Gastroesophageal sphincter (tissue), 4 donors: ENCODE measurements around the gene CLGN. TPM values are rescaled to one million over a fixed set of nuclear protein-coding genes. Genes with fewer than 3 reads are reported as not detected.

Experiments used
- ATAC-seq: fragments of 150-250 bp; one replicate; pipeline ENCODE4 v1.9.1; 2016; ENCODE audit warnings: mild to moderate bottlenecking, moderate library complexity
- H3K27ac ChIP-seq, 4 donors: fragments of 200-600 bp; sonication (generic) in 3 of 4; 1 replicate in 3 of 4; 2 replicates in 1 of 4; pipeline ENCODE4 v1.5.1; 2016 to 2019
- H3K27me3 ChIP-seq: fragments of 200-600 bp; sonication (generic); one replicate; pipeline ENCODE4 v1.5.1; 2019
- H3K36me3 ChIP-seq, 2 donors: fragments of 200-600 bp; sonication (generic); one replicate each; pipeline ENCODE4 v1.5.1; 2019; ENCODE audit warnings: control low read depth in 1 of 2
- H3K4me1 ChIP-seq, 3 donors: fragments of 200-600 bp; sonication (generic); 1 replicate in 2 of 3; 2 replicates in 1 of 3; pipeline ENCODE4 v1.5.1; 2016 to 2019; ENCODE audit warnings: control low read depth in 2 of 3
- H3K4me3 ChIP-seq, 2 donors: fragments of 200-600 bp; sonication (generic); one replicate each; pipeline ENCODE4 v1.5.1; 2019; ENCODE audit warnings: mild to moderate bottlenecking in 1 of 2, moderate library complexity in 1 of 2
- H3K9me3 ChIP-seq, 3 donors: fragments of 200-600 bp; sonication (generic); one replicate each; pipeline ENCODE4 v1.5.1; 2017 to 2019; ENCODE audit warnings: control low read depth in 2 of 3
- CTCF ChIP-seq, 4 experiments: fragments of 200-600 bp in 2 of 4; fragments of 450-650 bp in 2 of 4; sonication (generic) in 1 of 4; IDR thresholded peaks; one replicate each; pipeline ENCODE4 v1.5.1; 2017 to 2019; ENCODE audit warnings: antibody characterized with exemption in 4 of 4, mild to moderate bottlenecking in 2 of 4, moderate library complexity in 2 of 4
- EP300 ChIP-seq: sonication (generic); formaldehyde crosslinking; IDR thresholded peaks from one replicate; pipeline ENCODE4 v1.6.1; 2017; ENCODE audit warnings: antibody characterized with exemption, mild to moderate bottlenecking
- POLR2A ChIP-seq, 2 donors: fragments of 450-650 bp; IDR thresholded peaks; one replicate each; pipeline ENCODE4 v1.6.1; 2017; ENCODE audit warnings: antibody characterized with exemption in 2 of 2, mild to moderate bottlenecking in 2 of 2, moderate library complexity in 1 of 2
- POLR2AphosphoS5 ChIP-seq: sonication (generic); formaldehyde crosslinking; IDR thresholded peaks from one replicate; pipeline ENCODE4 v1.6.1; 2017; ENCODE audit warnings: antibody characterized with exemption
- WGBS, 2 donors: methylation state at CpG; one replicate each; pipeline ENCODE4 v1.1.5; 2018; ENCODE audit warnings: low coverage in 1 of 2; 5-methylcytosine and 5-hydroxymethylcytosine counted together
- total RNA-seq, 4 donors: library from RNA; depleted of rRNA; stranded (reverse); fragments of >200 nt; gene quantifications; one replicate each; pipeline ENCODE4 v1.1.0, GENCODE V29; 2016

Gene CLGN
- total RNA-seq, 4 donors from 2014 or later: 2.9 to 4.4 (median 3.9) TPM

GRCh38 chr4:140351093-140352075, 76.1 kb downstream of the CLGN start:
- no peak overlapping the region for H3K4me3 ChIP-seq
- H3K36me3 ChIP-seq: no peaks in the 10 kb centered on the region
- no peaks in the 10 kb centered on the region for H3K9me3 ChIP-seq
- ATAC-seq: no peak
- no peaks in the 10 kb centered on the region for H3K4me1 ChIP-seq
- WGBS, 2 donors: 82 to 87% methylated on average over 20 of the region's 28 CpGs
- H3K27ac ChIP-seq: no peak overlapping the region
- no peaks in the 10 kb centered on the region for H3K27me3 ChIP-seq
- no peak for TF ChIP-seq POLR2A (IDR thresholded peaks at IDR 0.05)
- TF ChIP-seq CTCF (IDR thresholded peaks at IDR 0.05): no peak
- no peak for TF ChIP-seq POLR2AphosphoS5
- no peak for TF ChIP-seq EP300

DNA sequence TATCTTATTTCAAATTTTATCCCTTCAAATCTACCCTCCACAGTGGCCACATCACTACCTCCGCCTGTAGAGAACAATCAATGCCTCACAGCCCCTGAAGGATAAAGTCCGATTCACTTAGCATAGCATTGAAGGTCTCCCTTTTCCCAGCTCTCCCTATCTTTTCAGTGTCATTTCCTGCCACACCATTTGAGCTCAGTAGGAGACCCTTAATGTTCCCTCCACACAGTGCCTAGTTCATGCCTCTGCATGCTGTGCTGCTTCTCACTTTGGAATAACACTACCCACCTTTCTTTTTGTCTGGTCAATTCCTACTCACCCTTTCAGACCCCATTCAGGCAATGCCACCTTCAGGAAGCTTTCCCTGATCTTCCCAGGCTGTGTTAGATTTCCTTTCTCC, 77.6 kb downstream of the CLGN start:
- 78 to 88% methylated on average over 2 of the region's 2 CpGs for WGBS, 2 donors
- H3K27me3 ChIP-seq: no peaks in the 10 kb centered on the region
- TF ChIP-seq CTCF (IDR thresholded peaks at IDR 0.05) (no peak), POLR2A (IDR thresholded peaks at IDR 0.05) (no peak), POLR2AphosphoS5 (no peak), EP300 (no peak)

DNA sequence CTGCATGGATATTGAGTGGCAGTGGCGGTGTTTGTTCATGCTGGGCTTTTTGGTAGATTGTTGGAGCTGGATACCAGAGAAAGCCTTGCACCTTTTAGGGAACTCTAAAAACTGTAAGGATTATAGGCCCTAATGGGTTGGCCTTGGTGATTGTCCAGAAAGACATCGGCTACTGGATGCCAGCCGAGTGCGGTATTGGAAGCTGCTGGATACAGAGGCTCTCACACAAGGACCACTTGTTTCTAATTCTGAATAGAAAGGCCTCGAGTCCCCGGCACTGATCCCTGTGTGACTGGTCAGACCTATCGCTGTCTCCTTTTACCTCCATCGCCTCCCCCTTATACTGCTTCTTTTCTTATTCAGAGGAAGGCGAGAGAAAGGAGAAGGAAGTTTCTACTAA, 81.3 kb downstream of the CLGN start:
- Histone ChIP-seq H3K27me3 (no peaks in the 10 kb centered on the region), H3K27ac (no peak overlapping the region), H3K9me3 (no peaks in the 10 kb centered on the region), H3K4me3 (no peak overlapping the region), H3K36me3 (no peaks in the 10 kb centered on the region), H3K4me1 (peaks cover 0 to 6% (median 0%) of the 10 kb centered on the region in 3 donors)
- no peak for TF ChIP-seq POLR2A (IDR thresholded peaks at IDR 0.05)
- WGBS, 2 donors: 92 to 95% methylated on average over 4 to 7 of the region's 9 CpGs
- ATAC-seq: no peak

More for the DNA sequence above, 77.6 kb downstream of the CLGN start:
- Histone ChIP-seq H3K4me3 (no peak overlapping the region), H3K27ac (no peak overlapping the region), H3K9me3 (no peaks in the 10 kb centered on the region), H3K36me3 (no peaks in the 10 kb centered on the region), H3K4me1 (no peaks in the 10 kb centered on the region)
- no peak for ATAC-seq

GRCh38 chr4:140344621-140345020, 82.8 kb downstream of the CLGN start:
- H3K4me1 ChIP-seq: peaks cover 0 to 6% (median 0%) of the 10 kb centered on the region in 3 donors
- no peaks in the 10 kb centered on the region for H3K27me3 ChIP-seq
- no peaks in the 10 kb centered on the region for H3K9me3 ChIP-seq
- ATAC-seq: no peak
- no peak overlapping the region for H3K27ac ChIP-seq
- 67 to 73% methylated on average over 7 to 8 of the region's 9 CpGs for WGBS, 2 donors
- TF ChIP-seq EP300 (no peak), CTCF (IDR thresholded peaks at IDR 0.05) (no peak), POLR2AphosphoS5 (no peak), POLR2A (IDR thresholded peaks at IDR 0.05) (no peak)
- H3K36me3 ChIP-seq: no peaks in the 10 kb centered on the region
- no peak overlapping the region for H3K4me3 ChIP-seq

GRCh38 chr4:140344101-140344500, 83.3 kb downstream of the CLGN start:
- H3K36me3 ChIP-seq: no peaks in the 10 kb centered on the region
- H3K4me3 ChIP-seq: no peak overlapping the region
- H3K27ac ChIP-seq: no peak overlapping the region
- H3K9me3 ChIP-seq: no peaks in the 10 kb centered on the region
- H3K27me3 ChIP-seq: no peaks in the 10 kb centered on the region
- TF ChIP-seq POLR2AphosphoS5: no peak
- TF ChIP-seq CTCF (IDR thresholded peaks at IDR 0.05): no peak
- no peak for TF ChIP-seq POLR2A (IDR thresholded peaks at IDR 0.05)
- TF ChIP-seq EP300: no peak
- WGBS, 2 donors: 61 to 65% methylated on average over 3 of the region's 3 CpGs
- no peak for ATAC-seq
- H3K4me1 ChIP-seq: peaks cover 0 to 6% (median 0%) of the 10 kb centered on the region in 3 donors
